Thyroid gland (tissue), 4 donors: ENCODE data around the gene CCL4. TPM values are rescaled to one million over a fixed set of nuclear protein-coding genes. Genes with fewer than 3 reads are reported as not detected.
"Not testable (repeated sequence)": the region's sequence is repeated elsewhere in the genome, so short reads cannot be mapped to it uniquely, and the experiment has no call there.

Experiments
- DNase-seq, 2 donors: peaks; one replicate each; pipeline ENCODE4 v3.0.0-alpha.2; 2019
- H3K27ac ChIP-seq, 3 donors: fragments of 200-600 bp; sonication (generic); 1 replicate in 2 of 3; 2 replicates in 1 of 3; pipeline ENCODE4 v1.5.1; 2016 to 2019; ENCODE audit warnings: mild to moderate bottlenecking in 1 of 3, moderate library complexity in 1 of 3
- H3K27me3 ChIP-seq: fragments of 200-600 bp; sonication (generic); one replicate; pipeline ENCODE4 v1.5.1; 2019
- H3K36me3 ChIP-seq, 2 donors: fragments of 200-600 bp; sonication (generic); one replicate each; pipeline ENCODE4 v1.5.1; 2016 to 2019
- H3K4me1 ChIP-seq, 2 donors: fragments of 200-600 bp; sonication (generic); one replicate each; pipeline ENCODE4 v1.5.1; 2017 to 2019
- H3K4me3 ChIP-seq, 3 donors: fragments of 200-600 bp; sonication (generic); replicated peaks in 1 of 3; 1 replicate in 2 of 3; 2 replicates in 1 of 3; pipeline ENCODE4 v1.5.1; 2016; ENCODE audit warnings: mild to moderate bottlenecking in 1 of 3
- H3K9me3 ChIP-seq: fragments of 200-600 bp; sonication (generic); one replicate; pipeline ENCODE4 v1.5.1; 2017
- CTCF ChIP-seq, 6 experiments: fragments of 200-600 bp in 3 of 6; fragments of 450-650 bp in 3 of 6; sonication (generic) in 3 of 6; IDR thresholded peaks; one replicate each; pipeline ENCODE4 v1.5.1; 2016 to 2019; ENCODE audit warnings: antibody characterized with exemption in 6 of 6, mild to moderate bottlenecking in 2 of 6, inconsistent platforms in 1 of 6, moderate library complexity in 1 of 6
- POLR2A ChIP-seq, 2 donors: fragments of 450-650 bp; IDR thresholded peaks; one replicate each; pipeline ENCODE4 v1.6.1; 2017; ENCODE audit warnings: antibody characterized with exemption in 2 of 2, mild to moderate bottlenecking in 2 of 2, moderate library complexity in 1 of 2
- WGBS, 2 donors: methylation state at CpG; one replicate each; pipeline ENCODE4 v1.1.5; 2017; 5-methylcytosine and 5-hydroxymethylcytosine counted together
- intact Hi-C: fragments of 100-400 bp; cut with DNase I; formaldehyde crosslinking; loops from one replicate; pipeline ENCODE4 v1.15.1; 2023
- total RNA-seq, 4 donors: library from RNA; depleted of rRNA; stranded (reverse); fragments of >200 nt; gene quantifications; one replicate each; pipeline ENCODE4 v1.2.3, GENCODE V29; 2016

CCL4 gene
- total RNA-seq, 4 donors from 2014 or later: 0.78 to 4.3 (median 2.7) TPM; not detected in 1

GRCh38 chr17:36085765-36086164, 17.9 kb upstream of the CCL4 start:
- TF ChIP-seq POLR2A (IDR thresholded peaks at IDR 0.05) (no peak), CTCF (IDR thresholded peaks at IDR 0.05) (no peak)
- no peak for DNase-seq
- Histone ChIP-seq H3K36me3 (no peaks in the 10 kb centered on the region), H3K9me3 (no peaks in the 10 kb centered on the region), H3K4me3 (no peak overlapping the region), H3K27ac (no peak overlapping the region), H3K27me3 (no peaks in the 10 kb centered on the region), H3K4me1 (no peaks in the 10 kb centered on the region)
- WGBS, 2 donors: 54 to 62% methylated on average over 1 of the region's 1 CpG
- intact Hi-C loops: no loop called here

DNA sequence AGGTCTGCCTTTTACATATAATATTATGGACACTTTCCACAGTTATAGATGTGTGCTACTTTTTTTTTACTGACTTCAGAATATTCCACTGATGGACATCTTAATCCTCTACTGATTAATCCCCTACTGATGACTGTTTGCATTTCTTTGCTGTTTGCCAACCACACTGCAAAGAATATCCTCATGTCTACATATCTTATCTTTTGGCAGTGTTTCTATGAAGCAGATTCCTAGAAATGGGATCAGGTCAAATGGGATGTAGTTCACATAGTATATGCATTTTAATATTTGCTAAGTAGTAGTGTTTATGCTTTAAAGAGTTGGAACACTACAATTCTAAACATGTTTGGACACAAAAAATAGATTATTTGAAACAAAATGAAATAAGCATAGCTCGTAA, 16.8 kb upstream of the CCL4 start:
- intact Hi-C loops: no loop called here
- Histone ChIP-seq H3K27me3 (no peaks in the 10 kb centered on the region), H3K9me3 (no peaks in the 10 kb centered on the region), H3K27ac (no peak overlapping the region), H3K4me1 (no peaks in the 10 kb centered on the region), H3K36me3 (no peaks in the 10 kb centered on the region), H3K4me3 (no peak overlapping the region)
- no peak for DNase-seq
- 86 to 89% methylated on average over 1 of the region's 1 CpG for WGBS, 2 donors
- TF ChIP-seq CTCF (IDR thresholded peaks at IDR 0.05) (no peak), POLR2A (IDR thresholded peaks at IDR 0.05) (no peak)

DNA sequence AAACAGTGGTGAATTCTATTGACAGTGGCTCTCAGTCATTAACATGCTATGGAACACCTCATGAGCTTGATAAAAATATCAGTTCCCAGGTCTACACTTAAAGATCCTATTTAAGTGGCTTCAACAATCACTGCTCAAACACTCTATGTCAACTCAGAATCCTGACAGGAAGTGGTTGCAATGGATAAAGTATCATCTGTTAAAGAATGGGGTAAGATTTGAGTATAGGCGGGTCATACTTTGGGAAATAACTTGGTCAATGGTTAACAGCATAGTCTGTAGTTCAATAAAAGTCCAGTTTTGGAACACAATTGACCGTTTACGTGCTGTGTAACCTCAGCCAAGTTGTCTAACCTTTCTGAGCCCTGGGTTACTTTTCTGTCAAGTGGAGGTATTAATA, 16.2 kb upstream of the CCL4 start:
- H3K4me1 ChIP-seq, H3K27ac ChIP-seq, H3K4me3 ChIP-seq, H3K36me3 ChIP-seq, H3K27me3 ChIP-seq, H3K9me3 ChIP-seq, DNase-seq, intact Hi-C loops: not testable (repeated sequence)
- whole genome bisulfite sequencing, 2 donors: 94 to 95% methylated on average over 2 to 3 of the region's 3 CpGs

DNA sequence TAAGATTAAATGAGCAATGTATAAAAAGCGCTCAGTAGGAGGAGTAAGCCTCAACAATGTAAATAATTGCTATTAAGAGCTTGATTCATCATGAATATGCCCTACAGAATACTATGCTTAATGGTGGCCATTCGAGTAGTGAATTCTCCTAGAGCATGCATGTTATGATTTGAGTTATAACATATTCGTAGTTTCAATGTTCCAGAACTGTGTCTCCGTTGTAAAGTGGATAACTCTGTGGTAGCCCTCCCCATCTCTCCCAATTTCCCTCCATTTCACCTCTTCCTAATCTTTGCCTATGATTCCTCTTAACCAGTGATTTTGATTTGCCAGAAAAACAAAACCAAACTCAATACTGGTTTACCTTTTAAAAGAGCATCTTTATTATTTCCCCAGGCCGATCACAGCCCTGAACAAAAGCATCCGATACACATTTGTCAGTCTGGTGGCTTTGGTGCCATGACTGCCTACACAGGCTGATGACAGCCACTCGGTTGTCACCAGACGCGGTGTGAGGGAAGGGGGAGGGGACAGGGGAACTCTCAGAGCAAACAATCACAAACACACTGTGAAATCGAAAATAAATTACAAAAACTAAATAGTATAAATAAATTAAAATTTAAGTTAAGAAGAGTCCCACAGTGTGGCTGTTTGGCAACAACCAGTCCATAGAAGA, 15.6 kb upstream of the CCL4 start:
- H3K4me3 ChIP-seq, H3K27me3 ChIP-seq, intact Hi-C loops, DNase-seq, H3K27ac ChIP-seq, H3K9me3 ChIP-seq, H3K4me1 ChIP-seq, H3K36me3 ChIP-seq: not testable (repeated sequence)
- WGBS, 2 donors: 82 to 88% methylated on average over 10 of the region's 10 CpGs

GRCh38 chr17:36088670-36089338, 14.8 kb upstream of the CCL4 start:
- no peak overlapping the region for H3K4me3 ChIP-seq
- no peak for DNase-seq
- H3K27ac ChIP-seq: no peak overlapping the region
- H3K4me1 ChIP-seq: no peaks in the 10 kb centered on the region
- H3K27me3 ChIP-seq: no peaks in the 10 kb centered on the region
- no peaks in the 10 kb centered on the region for H3K9me3 ChIP-seq
- TF ChIP-seq CTCF (IDR thresholded peaks at IDR 0.05) (no peak), POLR2A (IDR thresholded peaks at IDR 0.05) (no peak)
- intact Hi-C loops: no loop called here
- no peaks in the 10 kb centered on the region for H3K36me3 ChIP-seq
- 75 to 80% methylated on average over 13 to 14 of the region's 14 CpGs for WGBS, 2 donors

DNA sequence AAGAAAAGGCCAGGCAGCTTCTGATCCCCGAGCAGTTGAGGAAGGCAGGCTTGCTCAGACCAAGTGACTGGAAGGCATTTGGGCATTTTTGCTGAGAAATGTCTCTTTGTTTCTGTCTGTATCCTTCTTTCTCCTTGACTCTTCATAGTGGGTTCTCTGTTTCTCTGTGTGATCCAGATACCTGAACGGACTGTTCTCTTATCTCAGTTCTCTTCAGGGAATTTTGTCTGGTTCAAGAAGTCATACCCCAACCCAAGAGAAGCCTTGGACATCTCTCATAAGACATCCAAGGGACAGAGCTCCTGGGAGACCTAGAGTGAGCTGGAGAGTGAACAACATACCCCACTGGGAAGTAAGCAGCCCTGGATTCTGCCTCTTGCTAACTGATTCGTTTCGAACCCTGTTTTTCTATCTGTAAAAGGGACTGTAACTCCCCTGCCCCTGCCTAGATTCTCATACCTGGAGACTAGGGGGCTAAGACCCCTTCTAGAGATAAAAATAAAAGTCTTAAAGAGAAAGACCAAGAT, 14.2 kb upstream of the CCL4 start:
- no peak for TF ChIP-seq POLR2A (IDR thresholded peaks at IDR 0.05)
- TF ChIP-seq CTCF (IDR thresholded peaks at IDR 0.05): no peak
- Histone ChIP-seq H3K27ac (no peak overlapping the region), H3K27me3 (no peaks in the 10 kb centered on the region), H3K4me1 (no peaks in the 10 kb centered on the region), H3K4me3 (no peak overlapping the region), H3K36me3 (no peaks in the 10 kb centered on the region), H3K9me3 (no peaks in the 10 kb centered on the region)
- WGBS, 2 donors: 81 to 85% methylated on average over 4 of the region's 4 CpGs
- intact Hi-C loops: no loop called here
- DNase-seq: no peak
